Fibroblast of skin of right quadriceps (primary cell): ENCODE measurements around the gene SIGLEC11.

Source experiments
- DNase-seq: peaks from one replicate; pipeline ENCODE4 v3.0.0-alpha.2; 2013

Gene SIGLEC11

DNA sequence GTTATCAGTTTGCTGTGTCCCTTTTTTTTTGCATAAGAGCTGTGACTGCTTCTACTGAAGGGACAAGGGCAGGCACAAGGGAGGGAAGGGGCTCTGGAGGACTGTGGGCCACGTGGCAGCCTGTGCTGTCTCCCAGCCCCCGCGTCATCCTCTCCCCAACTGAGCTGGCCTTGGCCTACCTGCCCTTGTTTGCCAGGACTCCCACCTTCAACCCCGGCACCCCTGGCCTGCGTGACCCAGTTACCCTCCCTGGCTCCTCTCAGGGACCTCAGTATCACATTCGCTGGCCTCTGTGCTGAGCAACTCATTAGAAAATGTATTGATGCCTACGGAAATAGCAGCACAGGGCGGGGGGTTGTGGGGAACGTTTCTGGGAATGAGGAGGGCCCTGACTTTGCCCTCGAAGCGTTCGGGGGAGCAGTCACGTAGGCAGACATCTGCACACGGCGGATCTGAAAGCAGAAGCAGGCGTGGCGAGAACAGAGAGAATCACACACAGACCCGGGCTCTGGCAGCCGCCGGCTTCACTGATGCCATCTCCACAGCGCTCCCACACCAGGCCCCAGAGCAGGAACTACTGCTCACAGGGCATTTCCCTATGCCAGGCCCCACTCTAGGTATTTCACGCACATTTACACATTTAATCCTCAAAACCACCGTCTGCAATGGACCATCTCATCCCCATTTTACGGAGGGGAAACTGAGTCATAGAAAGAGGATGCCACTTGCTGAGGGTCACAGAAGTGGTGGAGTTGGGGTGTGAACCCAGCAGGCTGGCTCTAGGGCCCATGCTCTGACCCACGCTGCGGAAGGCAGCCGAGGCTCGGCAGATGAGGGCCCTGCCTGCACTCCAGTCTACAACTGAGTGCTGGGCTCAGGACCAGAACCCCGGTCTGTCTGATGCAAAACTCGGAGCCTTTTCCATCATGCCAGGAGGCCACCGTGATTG is 37.6 kb downstream of the SIGLEC11 start:
- DNase-seq = no peak

DNA sequence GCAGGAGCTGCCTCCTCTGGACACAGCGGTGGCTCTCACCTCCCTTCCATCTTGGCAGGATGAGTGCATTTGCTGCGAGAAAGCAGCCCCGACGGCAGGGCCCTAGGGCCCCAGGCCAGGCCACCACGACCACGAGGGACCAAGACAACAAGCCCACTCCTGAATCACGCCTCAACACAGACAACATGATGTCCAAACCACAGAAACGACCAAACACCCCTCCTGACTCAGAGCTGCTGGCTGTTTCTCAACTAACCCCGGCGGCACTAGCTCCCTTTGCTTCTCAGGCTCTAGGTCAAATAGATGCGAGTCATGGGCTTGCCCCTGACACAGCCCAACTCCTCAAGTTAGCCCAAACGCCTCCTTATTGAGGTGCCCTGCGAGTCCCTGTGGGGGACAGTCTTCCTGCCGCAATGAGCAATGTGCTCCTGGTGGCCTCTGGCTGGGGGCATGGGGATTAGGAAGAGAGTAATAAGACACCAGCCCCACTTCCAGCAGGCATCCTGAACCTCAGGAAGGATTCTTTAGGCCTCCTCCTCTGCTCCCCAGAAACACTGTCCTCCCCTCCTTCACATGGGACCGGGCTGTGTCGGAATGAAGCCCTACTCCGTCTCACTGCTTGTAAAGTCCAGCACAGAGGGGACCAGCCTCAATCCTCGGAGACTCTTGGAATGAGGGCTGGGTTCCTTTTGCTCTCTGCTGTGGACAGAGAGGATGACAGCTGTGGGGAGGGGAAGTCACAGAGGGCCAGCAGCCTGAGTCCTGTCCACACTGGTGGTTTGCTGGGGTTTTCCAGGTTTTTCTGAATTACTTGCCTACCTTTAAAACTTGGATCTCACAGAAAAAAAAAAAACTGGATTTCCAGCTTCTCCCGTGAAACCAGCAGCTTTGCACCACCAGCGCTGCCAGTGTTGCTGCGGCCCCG is 38.8 kb downstream of the SIGLEC11 start:
- peak; percentile 63 for DNase-seq

DNA sequence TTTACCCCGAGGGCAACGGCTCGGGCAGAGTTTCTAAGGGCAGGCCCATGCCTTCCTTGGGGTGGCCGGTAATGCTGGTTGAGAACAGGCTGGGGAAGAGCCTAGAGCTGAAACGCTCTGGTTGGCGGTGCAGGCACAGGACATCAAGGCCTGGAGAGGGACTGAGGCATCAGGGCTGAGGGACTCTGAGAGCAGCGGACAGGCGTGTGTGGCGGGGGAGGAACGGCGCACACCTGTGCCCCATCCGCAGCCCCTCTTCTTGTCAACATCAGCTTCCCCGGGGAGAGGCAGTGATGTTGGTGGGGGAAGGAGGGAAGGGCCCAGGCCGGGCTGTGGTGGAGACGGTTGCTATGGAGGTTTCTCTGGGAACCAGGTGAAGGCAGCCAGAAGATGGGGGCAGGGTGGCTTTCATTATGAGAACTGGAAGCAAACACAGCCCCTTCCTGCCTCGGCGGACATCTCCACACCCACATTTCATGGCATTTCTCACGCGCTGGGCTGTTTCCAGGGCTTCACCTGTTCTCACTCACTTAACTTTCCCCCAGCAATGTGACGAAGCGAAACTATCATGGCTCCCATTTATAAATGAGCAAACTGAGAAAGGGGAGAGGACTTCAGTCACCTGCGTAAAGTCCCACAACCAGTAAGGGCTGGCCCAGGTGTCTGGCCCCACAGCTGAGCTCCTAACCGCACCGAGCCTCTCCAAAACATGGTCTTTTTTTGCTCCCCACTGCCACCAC is 40.2 kb downstream of the SIGLEC11 start:
- no peak for DNase-seq

DNA sequence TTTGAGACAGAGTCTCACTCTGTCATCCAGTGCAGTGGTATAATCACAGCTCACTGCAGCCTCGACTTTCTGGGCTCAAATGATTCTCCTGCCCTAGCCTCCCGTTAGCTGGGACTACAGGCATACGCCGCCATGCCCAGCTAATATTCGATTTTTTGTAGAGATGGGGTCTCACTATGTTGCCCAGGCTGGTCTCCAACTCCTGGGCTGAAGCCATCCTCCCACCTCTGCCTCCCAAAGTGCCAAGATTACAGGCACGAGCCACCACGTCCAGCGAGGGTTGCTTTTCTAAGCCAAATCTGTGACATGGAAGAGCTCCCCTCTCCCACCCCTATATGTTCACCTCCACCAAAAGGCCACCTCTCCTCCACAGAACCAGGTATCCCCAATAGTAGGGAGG is 42.9 kb downstream of the SIGLEC11 start:
- DNase-seq = no peak

DNA sequence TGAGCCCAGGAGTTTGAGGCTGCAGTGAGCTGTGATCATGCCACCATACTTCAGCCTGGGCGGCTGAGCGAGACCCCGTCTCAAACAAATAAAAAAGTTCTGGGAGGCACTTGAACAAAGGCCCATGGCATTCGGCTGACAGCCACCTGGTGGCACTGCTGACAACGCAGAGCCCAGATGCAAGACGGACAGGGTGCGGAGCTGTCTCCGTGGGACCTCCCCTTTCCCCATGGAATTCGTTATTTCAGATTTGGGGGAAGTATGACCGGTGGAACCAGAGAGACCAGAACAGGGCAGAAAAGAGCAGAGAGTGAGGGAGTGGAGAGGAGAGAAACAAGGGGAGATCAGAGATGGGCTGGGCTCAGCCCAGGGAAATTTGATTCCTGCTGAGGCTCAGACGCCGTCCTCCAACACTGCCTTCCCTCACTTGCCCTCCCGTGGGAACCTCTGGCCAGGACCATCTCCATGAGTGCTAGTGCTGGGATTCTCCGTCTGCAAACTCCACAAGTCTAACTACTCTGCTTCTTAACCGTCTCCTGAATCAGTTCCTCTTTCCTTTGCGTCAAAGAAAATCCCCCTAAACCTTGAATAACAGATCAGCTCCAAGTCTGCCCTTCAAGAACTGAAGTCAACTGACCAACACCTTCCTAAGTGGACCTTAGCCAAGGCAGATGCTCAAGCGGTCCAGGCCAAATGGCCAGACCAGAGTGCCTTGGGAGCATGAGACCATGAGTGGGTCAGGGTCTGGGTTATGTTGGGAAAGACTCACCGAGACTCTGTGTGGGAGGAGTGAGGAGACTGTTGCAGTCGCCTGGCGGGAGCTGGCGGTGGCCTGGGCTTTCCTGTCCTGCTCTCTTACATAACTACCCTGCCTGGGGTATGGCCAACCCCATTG is 43.9 kb downstream of the SIGLEC11 start:
- DNase-seq = no peak

DNA sequence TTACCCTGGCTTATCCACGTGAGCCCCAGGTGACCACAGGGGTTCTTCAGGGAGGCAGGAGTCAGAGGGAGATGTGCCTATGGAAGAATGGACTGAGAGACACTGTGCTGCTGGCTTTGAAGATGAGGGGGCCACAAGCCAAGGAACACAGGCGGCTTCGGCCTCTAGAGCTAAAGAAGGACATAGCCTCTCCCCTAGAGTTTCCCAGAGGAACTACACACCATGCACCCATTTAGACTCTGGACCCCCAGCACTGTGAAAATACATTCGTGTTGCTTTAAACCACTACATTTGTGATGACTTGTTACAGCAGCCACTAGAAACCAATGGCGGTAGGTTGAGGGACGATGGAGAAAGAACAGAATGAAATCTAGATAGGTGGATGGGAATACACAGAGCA is 45.7 kb downstream of the SIGLEC11 start:
- no peak for DNase-seq

DNA sequence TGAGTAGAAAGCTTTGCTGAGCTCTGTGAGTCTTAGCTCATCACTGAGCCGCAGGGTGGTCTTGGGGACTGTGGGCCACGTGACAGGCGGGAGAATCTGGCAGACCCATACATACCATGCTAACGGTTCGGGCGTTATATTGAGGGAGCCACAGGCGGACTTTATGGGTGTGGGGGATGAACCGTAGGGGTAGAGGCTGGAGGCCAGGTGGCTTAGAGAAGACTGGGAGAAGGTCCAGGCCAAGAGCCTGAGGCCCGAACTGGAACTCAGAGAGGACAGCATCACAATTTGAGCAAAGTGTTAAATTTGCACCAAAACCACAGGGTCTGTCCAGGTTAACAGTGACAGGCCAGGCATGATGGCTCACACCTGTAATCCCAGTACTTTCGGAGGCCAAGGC is 47.3 kb downstream of the SIGLEC11 start:
- no peak for DNase-seq

DNA sequence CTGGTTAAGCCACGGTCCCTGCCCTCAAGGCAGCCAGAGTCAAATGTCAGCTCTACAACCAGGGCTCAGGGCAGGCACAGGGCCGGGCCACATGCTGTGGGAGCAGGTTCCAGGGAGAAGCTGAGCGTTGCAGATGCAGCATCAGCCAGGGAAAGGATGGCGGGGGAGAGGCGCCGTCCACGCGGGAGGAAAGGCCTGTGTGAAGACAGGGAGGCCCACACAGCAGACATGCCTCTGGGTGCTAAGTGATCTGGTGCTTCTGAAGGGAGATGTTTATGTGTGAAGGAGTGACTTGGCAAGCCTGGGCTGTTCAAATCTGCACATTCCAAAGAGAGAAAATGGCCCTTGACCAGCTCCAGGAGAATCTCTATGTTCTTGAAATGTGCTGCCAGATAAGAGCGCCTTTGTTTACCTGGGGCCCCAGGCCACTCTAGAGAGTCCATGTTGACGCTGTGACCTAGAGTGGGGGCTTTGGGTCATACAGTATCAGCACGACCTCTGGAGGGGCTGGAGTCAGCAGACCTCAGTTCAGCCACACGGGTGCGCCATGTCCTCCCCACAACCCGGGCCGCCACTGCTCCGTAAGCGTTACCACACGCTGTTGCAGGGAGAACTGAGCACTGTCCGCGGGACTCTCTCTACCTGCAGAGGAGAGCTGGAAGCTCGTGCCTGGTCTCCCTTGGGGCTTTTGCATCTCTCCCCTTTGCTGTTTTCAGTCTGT is 47.8 kb downstream of the SIGLEC11 start:
- DNase-seq = no peak

DNA sequence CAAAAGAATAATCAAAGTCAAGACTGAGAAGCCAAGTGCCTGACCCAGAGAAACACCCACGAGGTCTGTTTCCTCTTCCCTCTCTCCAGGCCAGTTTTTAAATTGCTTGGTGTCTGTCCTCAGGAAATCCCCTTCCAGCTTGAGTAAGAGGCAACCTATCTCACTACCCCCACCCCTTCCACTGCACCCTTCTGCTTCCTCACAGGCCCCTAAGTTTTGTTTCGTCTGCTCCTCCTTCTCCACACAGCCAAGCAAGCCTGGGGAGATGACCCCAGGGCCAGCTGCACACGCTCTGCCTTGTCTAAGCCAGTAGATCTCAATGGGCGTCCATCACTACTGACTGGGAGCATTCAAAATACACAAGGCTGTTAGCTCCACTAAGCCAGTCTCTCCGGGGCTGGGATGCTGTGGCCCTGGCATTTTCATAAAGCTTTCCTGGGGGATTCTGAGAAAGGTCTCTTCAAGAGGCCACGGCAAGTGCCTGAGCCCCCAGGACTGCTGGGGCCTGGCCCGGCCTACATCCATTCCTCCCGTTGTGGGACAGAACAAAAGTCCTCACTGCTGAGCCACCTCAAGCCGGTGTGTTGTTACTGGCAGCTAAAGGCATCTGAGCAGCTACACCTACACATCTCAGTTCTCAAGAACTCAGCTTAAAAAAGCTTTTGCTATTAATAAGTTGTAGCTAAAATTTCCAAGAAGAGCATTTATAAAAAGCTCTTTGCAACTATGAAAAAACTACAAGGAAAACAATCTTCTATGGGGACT is 49.4 kb downstream of the SIGLEC11 start:
- no peak for DNase-seq

DNA sequence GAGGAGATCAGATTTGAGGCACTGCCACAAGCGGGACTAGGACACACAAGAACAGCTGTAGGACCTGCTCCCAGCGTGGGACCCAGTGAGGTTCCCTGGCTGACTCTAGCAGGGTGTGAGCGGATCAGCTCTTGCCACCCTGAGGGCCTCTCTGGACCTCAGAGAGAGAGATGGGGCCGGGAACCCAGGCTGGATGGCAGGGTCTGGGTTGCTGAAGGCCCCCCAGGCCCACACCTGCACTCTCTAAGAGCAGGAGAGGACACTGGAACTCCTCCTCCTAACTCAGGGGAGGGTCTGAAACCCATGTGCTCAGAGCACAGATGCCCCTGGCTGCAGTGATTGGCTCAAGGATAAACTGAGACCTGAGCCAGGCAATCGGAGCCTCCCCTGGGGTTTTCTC is 50.8 kb downstream of the SIGLEC11 start:
- no peak for DNase-seq

DNA sequence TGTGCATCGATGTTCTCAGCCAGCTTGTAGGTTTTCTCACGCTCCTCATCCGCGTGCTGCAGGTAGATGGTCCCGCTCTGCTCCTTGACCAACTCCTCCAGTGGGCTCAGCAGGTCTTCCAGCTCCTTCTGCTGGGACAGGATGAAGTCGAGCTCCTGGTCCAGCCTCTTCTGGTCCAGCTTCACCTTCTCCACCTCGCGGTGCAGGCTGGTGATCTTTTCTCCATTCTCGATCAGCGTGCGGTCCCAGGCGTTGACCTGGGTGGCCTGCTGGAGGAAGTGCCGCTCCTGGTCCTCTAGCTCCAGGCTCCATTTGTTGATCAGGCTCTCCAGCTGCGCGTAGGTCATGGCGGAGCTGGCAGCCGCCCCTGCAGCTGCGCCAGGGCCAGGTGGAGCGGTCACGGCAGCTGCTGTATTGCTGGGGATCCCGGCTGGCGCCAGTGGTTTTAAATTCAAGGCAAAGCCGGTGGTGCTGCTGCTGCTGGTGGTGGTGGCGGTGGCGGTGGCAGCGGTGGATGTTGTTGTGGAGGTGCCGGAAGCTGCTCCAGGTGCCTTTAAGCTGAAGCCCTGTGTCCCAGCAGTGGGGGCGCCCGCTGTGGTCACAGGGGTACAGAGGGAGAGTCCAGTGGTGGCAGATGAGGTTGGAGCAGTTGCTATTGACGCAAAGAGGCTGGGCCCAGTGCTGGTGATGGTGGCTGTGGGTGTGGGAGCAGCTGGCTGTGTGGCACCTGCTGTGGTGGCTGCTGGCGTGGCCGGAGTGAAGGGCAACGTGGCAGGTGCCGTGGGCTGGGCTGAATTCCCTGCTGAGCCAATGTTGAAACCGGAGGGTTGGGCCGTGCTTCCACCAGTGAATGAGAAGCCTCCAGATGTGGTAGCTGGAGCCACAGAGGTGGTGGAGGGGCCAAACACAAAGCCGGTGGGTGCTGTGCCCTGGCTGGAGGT is 52.2 kb downstream of the SIGLEC11 start:
- no peak for DNase-seq

DNA sequence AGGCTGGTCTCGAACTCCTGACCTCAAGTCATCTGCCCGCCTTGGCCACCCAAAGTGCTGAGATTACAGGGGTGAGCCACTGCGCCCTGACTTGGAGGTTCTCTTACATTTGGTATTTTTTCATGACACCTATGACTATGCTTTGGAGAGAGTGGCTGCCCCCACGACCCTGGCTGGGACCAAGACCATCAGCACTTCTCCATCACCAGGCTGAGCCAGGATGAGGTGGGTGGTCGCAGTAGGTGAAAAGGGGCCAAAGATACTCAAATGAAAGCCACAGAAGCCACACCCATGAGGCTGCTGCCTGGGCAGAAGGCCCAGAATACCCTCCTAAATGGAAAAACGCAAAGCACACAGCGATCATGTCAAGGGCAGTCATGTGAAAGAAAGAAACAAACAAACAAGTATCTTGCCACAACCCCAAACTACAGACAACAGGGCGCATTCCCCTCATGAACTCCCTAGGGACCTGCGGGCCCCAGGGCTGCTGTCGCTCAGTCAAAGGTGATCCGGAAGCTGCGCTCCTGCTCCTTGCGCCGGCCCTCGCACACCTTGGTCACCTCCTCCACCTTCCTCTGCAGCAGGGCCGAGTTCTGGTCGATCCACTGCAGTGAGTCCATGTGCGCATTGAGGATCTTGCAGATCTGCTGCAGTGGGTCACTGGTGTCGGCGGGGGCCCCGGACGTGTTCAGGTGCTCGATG is 53.1 kb downstream of the SIGLEC11 start:
- no peak for DNase-seq

DNA sequence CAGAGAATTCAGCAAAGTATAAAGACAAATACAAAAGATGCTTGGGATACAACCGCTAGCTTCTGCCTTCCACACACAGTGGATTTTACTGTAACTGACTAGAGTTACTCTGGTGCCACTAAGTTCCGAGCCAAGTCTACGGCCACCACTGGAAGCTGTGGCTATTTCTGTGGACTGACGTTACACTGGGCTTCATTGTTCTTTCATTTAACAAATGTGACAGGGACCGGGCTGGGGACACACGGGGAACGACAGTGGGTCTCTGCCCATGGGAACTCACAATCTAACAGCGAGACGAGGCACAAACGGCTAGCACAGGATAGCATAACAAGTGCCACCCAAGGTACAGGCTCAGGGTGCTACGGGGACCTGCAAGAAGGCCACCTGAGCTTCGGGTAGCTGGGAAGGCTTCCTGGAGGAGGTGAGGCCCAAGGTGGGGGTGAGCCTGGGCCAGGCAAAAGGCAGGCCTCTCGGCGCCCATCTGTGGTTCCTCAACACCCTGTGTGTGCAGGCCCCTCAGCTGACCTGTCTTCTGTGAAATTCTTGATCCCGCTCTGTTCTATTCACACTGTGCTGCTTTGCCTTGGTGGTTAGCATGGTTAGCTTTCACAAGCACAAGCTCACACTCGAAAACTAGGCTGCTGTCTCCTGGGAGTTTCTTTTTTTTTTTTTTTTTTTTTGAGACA is 54.0 kb downstream of the SIGLEC11 start:
- no peak for DNase-seq

DNA sequence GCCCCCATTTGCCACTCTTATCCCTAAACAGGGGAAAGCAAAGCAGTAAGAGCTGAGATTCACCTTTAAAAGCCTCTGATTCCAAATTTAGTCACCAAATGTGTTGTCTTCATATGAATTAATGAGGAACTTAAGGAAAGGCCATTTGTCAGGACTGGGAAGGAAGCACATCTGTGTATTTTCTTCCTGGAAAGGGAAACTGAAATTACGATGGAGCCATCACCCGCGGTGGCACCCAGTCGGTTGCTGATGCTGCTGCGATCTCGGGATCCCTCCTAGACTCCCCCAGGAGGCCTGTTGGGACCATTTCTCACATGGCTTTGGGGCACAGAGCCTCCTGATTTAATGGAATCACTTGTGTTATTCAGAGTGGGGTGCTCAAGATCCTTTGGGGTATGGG is 56.8 kb downstream of the SIGLEC11 start:
- DNase-seq = no peak
